Left lobe of liver (tissue), 2 donors: ENCODE results near the gene PRKAR2A. TPM values are rescaled to one million over a fixed set of nuclear protein-coding genes. Genes with fewer than 3 reads are reported as not detected.
"Not testable (repeated sequence)": the region's sequence is repeated elsewhere in the genome, so short reads cannot be mapped to it uniquely, and the experiment has no call there.

ENCODE experiments used
- ATAC-seq: fragments of 200-7000 bp; cut with Tn5 transposase; one replicate; pipeline ENCODE4 v1.9.1; 2020; ENCODE audit warnings: mild to moderate bottlenecking, moderate library complexity
- DNase-seq: peaks from one replicate; pipeline ENCODE4 v3.0.0-alpha.2; 2020; ENCODE audit warnings: low spot score
- total RNA-seq: library from RNA; stranded (reverse); gene quantifications from one replicate; pipeline ENCODE4 v1.2.1, GENCODE V29; 2021
- donor health status: DM: no; HTN: no; CAD: no; lungs with moderate emphysema.
- donor health status: DM: no; HTN: yes; CAD: no.

Gene PRKAR2A
- total RNA-seq, 1 donor from 2014 or later = 46.6 TPM

DNA sequence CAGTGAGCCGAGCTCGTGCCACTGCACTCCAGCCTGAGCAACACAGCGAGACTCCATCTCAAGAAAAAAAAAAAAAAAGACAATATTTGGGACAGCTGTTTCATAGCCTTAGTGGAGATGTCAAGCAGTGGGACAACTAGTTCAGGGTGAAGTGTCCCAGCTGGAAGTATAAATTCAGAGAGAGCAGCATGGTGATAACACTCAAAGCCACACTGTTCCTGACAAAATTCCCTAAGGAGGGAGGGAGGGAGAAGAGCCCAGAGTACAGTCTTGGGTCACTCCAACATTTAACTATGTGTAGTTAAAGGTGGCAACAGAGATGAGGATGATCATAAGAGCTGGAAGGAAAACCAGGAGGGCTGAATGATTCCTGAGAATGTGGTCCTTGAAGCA is 109.5 kb downstream of the PRKAR2A start:
- no peak for DNase-seq
- no peak for ATAC-seq

DNA sequence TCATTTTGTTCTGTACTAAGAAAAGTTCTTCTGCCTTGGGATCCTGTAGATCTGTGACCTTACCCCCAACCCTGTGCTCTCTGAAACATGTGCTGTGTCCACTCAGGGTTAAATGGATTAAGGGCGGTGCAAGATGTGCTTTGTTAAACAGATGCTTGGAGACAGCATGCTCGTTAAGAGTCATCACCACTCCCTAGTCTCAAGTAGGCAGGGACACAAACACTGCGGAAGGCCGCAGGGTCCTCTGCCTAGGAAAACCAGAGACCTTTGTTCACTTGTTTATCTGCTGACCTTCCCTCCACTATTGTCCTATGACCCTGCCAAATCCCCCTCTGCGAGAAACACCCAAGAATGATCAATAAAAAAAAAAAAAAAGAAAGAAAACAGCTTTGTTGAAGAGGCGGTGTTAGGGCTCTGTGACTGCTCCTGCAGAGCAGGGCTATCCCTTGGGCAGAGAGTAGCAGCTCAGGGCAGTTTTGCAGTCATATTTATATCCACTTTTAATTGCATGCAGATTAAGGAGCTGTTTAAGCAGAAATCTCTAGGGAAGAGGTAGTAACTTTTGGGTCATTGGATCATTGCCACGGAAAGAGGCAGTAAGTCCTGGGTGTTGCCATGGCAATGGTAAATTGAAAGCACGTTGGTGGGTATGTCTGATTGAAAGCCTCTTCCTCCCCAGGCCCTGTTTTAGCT is 112.5 kb downstream of the PRKAR2A start:
- ATAC-seq, DNase-seq: not testable (repeated sequence)

DNA sequence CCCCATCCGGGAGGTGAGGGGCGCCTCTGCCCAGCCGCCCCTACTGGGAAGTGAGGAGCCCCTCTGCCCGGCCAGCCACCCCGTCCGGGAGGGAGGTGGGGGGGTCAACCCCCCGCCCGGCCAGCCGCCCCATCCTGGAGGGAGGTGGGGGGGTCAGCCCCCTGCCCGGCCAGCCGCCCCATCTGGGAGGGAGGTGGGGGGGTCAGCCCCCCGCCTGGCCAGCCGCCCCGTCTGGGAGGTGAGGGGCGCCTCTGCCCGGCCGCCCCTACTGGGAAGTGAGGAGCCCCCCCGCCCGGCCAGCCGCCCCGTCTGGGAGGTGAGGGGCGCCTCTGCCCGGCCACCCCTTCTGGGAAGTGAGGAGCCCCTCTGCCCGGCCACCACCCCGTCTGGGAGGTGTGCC is 113.1 kb downstream of the PRKAR2A start:
- not testable (repeated sequence) for ATAC-seq, DNase-seq

DNA sequence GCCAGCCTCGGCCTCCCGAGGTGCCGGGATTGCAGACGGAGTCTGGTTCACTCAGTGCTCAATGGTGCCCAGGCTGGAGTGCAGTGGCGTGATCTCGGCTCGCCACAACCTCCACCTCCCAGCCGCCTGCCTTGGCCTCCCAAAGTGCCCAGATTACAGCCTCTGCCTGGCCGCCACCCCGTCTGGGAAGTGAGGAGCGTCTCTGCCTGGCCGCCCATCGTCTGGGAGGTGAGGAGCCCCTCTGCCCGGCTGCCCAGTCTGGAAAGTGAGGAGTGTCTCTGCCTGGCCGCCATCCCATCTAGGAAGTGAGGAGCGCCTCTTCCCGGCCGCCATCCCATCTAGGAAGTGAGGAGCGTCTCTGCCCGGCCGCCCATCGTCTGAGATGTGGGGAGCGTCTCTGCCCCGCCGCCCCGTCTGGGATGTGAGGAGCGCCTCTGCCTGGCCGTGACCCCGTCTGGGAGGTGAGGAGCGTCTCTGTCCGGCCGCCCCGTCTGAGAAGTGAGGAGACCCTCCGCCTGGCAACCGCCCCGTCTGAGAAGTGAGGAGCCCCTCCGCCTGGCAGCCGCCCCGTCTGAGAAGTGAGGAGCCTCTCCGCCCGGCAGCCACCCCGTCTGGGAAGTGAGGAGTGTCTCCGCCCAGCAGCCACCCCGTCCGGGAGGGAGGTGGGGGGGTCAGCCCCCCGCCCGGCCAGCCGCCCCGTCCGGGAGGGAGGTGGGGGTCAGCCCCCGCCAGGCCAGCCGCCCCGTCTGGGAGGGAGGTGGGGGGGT is 113.7 kb downstream of the PRKAR2A start:
- ATAC-seq, DNase-seq: not testable (repeated sequence)

DNA sequence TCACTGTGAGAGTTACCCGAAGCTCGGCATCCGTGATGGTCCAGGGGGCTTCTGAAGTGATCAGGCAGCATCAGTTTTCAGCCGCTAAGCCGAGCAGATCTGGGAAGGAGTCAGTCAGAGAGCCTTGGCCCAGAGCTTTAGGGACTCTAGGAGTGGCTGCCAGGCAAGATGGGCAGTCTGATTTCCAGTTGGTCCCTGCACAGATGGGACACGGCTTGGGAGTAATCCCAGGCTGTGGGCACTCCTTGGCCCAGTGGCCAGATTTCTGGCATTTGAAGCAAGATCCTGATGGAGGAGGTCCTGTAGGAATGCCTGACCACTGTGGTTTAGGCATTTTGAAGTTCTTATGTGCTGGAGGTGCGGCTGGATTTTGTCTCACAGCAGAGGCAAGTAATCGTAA is 120.2 kb downstream of the PRKAR2A start:
- ATAC-seq (no peak), DNase-seq (no peak)

DNA sequence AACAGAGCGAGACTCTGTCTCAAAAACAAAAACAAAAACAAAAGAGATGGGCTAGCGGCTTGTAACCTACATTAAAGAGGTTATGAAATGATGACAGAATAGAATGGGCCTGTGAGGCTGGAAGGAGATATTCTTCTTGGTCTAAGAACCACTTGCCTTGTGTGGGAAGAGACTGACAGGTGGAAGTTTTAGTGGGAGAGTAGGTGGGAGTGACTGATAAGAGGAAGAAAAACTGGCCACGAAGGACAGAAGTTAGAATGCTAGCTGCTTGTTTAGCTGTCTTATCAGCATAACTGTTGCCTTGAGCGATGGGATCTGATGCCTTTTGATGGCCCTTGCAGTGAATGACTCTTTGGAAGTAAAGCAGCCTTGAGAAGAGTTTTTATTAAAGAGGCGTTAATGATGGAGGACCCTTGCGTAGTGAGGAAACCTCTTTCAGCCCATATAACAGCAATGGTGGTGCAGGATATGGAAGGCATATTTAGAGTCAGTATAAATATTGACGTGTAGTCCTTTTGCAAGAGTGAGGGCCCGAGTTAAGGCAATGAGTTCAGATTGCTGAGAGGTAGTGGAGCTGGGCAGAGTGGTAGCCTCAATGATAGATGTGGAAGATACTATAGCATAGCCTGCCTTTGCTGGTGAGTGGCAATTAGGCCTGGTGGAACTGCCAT is 122.4 kb downstream of the PRKAR2A start:
- DNase-seq, ATAC-seq: not testable (repeated sequence)

DNA sequence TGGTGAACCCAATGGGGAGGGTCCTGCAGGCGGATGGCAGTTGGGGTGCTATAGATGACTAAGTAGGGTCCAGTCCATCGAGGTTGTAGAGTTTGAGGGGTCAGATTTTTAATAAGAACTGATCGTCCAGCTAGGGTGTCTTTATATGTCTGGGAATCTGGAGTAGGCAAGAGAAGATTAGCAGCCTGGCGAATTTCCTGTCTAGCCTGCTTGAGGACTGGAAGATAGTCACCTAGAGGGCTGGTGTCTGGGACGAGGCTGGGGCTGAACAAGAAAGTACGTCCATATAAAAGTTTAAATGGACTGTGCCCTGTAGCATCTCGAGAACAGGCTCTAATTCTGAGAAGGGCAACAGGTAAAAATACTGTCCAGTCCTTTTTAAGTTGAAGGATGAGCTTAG is 123.9 kb downstream of the PRKAR2A start:
- DNase-seq = no peak
- ATAC-seq = no peak

DNA sequence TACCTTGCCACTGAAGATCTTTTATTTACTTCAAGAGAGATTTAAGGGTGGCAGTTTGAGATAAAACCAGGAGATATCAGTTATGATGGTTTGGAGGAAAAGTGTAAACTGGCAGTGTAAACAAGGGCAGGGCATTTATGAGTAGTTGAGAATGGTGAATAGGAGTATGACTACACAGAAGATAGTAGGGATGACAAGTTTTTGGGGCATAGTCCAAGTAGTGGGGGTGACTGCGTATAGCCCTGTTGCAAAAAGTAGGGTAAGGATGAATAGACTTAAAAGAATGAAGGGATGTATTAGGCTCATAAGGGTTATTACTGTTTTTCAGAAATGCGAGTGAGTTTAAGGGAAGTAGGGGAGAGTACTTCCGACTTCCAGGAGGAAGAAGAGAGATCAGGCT is 124.4 kb downstream of the PRKAR2A start:
- not testable (repeated sequence) for ATAC-seq, DNase-seq

DNA sequence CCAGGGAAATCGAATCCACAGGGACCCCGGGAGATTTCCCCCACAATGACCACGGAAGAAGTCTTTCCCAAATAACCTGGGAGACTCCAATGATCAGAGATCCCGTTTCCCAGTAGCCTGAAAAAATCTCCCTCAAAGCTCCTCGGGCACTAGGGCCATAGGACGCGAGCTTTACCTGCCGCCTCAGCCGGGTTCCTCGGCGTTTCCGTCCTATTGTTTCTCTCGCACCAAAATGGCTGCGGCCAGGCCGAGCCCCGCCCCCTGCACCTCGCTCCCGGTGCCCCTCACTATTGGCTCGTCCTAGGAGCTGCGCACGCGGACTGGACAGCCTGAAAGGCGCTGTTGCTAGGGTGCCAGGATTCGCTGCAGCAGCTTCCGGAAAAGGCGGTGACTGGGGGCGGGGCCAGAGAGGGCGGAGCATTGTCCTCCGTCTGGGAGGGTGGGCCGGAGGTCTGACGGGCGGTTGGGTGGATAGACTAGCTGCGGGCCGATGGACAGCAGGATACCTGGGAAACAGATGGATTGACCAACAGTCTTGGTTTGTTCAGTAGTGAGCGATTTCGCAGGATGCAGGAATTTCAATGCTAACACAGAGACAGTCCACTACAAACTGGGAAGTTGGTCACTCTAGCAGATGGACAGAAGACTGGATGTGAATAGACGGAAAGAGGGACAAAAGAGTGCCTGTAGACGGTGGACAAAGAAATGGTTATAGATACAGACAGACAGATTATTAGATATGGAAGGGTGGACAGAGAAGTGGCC is 130.5 kb downstream of the PRKAR2A start, which contains the start of gene IP6K2:
IP6K2 (minus strand) TSS at position 240 of the 765 bp plus-strand sequence. CDS start 21,930 bp downstream, outside the sequence.
- DNase-seq (peak; percentile 99), ATAC-seq (peak; percentile 98)

DNA sequence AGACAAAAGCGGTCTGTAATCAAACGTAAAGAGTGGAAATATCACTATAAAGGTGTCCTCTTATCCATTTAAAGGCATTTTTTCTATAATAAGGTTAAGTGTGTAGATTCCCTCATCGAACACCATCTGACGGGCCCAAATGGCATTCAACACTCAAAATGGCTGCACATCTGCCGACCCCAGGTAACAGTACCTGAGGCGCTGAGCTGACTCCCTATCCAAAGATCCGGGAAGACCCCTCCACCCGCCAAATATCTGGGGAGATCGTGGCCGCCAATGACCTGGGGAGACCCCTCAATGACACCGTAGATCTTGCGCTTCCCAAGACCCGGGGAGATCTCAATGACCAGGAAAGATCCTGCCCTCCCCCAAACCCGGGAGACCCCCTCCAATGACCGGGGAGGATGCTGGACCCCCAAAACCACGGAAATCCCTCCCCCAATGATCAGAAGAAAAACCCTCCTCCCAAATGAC is 131.1 kb downstream of the PRKAR2A start:
- ATAC-seq (no peak), DNase-seq (no peak)

DNA sequence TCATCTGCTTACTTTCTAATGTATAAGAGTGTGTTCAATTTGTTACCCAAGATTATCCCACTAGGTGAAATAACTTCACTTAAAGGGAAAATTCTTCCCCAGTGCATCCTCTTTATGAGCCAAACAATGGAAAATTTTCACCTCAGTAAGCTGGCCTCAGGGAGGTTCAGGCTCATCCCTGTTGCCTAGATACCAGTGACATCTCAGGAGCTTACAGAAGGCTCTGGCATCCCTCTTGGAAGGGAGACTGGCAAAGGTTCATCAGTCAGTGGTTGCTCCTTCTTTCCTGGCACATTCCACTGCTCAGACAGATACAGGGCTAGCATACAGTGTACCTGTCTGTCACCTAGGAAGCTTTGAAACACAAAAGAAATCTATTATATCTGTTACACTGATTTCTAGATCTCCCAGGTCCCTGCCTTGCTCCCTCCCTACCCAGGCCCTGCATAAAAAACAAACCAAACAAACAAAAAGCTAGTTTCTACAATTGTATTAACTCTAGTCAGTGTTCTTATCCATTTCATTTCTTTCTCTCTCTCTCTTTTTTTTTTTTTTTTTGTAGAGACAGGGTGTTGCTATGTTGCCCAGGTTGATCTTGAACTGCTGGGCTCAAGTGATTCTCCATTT is 132.4 kb downstream of the PRKAR2A start:
- no peak for DNase-seq
- ATAC-seq = no peak

DNA sequence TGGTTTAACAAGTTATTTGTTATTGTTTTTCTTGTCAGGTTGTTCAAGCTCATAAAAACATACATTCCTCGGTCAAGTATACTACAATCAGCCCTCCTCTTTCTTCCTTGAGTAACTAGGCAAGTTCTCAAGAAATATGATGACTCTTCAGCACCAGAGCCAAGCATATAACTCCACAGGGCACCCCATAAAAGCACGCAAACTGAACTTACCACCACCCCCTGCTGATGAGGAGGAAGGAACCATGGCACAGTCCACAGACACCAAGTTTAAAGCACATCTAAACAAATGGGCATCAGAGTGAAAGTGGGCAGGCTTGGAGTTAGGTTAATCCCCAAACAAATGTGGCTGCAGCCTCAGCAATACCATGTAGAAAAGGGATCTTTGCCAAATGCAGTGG is 135.9 kb downstream of the PRKAR2A start:
- no peak for ATAC-seq
- DNase-seq = no peak

DNA sequence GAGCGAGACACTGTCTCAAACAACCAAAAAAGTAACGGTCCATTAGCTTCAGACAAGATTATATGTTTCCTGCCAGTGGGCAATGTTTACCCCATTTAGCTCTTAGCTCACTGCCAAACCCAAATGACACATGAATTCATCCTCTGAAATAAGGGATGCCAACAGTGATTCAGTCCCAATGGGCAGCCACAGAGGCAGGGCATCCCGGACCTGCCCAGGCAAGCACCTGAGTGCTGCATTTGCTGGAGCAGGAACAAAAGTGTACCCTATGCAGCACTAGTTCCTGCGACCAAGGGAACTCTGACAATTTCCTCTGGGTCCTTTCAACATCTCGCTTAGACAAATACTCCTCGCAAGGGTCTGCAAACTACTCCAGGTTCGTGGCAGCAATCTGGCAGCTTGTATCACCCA is 138.6 kb downstream of the PRKAR2A start:
- ATAC-seq (no peak), DNase-seq (no peak)

DNA sequence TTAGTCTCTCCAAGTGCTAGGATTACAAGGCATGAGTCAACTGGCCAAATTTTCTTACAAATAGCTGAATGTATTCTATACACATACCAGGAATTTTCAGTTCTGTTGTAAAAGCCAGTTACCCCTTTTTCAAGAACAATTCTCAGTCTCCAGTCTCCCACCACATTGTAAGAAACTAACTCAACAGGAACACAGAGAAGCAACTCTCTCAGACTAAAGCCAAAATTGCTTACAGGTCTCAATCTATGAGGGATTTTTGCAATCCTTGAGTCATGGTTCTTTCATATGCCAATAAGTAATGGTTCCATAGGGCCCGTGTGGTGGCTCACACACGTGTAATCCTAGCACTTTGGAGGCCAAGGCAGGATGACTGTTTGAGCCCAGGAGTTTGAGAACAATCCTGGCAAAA is 139.2 kb downstream of the PRKAR2A start:
- ATAC-seq (no peak), DNase-seq (no peak)

DNA sequence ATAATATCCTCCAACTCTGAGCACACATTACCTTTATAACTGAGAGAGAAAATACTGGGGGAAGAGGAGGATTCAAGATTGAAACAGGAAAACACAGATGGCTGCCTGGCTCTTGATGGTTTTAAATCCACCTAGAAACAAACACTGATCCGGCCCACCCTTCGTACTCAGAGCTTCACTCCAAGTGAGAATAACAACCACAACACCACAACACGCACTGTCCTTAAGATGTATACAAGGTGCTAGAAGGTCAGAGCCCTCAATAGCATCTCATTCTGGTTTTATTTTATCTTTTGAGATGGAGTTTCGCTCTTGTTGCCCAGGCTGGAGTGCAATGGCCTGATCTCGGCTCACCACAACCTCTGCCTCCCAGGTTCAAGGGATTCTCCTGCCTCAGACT is 140.5 kb downstream of the PRKAR2A start:
- ATAC-seq (no peak), DNase-seq (no peak)

DNA sequence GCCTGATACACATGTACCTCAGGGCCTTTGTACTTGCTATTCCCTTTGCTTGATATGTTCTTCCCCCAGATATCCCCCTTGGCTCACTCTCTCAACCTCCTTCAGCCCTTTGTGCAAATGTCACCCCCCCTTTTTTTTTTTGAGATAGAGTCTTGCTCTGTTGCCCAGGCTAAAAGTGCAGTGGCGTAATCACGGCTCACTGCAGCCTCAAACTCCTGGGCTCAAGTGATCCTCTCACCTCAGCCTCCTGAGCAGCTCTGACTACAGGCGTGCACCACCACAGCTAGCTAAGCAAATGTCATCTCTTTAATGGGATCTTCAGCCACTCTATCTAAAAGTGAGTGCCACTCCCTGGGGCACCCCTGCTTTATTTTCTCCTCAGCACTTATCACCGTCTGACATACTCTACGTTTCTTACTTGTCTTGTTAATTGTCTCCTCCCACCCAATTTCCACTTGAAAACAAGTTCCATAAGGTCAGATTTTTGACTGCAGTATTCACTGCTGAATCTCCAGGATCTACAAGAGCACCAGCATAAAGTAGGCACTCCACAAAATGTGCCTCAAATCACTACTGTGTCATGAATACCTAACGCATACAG is 145.3 kb downstream of the PRKAR2A start:
- ATAC-seq = no peak
- no peak for DNase-seq

DNA sequence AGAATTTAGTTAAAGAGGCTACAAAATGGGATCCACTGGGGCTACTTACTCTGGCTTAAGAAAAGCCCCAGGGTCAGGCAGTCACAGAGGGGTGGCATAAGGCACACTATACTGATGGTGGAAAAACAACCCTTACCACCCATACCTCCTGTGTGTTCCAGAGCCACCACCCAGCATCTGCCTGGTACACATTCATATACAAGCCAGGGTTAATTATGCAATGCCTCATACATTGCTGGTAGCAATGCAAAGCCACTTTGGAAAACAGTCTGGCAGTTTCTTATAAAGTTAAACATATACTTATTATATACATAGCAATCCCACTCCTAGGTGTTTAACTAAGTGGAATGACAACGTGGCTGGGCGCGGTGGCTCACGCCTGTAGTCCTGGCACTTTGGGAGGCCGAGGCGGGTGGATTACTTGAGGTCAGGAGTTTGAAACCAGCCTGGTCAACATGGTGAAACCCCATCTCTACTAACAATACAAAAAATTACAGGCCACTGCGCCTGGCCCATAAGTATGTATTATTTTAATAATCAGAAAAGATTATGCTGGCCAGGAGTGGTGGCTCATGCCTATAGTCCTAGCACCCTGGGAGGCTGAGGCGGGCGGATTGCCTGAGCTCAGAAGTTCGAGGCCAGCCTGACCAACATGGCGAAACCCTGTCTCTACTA is 146.8 kb downstream of the PRKAR2A start:
- ATAC-seq = no peak
- no peak for DNase-seq

DNA sequence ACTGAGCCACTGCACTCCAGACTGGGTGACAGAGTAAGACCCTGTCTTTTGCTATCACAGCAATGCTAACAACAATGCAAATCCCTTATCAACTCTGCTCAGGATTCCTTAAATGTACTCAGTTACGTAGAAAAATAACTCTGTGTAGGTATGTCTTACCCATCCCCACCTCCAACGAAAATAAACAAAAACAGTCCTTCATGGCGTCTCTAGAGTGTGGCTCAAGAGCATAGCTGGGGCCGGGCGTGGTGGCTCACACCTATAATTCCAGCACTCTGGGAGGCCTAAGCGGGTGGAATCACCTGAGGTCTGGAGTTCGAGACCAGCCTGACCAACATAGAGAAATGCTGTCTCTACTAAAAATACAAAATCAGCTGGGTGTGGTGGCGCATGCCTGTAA is 148.8 kb downstream of the PRKAR2A start:
- no peak for DNase-seq

DNA sequence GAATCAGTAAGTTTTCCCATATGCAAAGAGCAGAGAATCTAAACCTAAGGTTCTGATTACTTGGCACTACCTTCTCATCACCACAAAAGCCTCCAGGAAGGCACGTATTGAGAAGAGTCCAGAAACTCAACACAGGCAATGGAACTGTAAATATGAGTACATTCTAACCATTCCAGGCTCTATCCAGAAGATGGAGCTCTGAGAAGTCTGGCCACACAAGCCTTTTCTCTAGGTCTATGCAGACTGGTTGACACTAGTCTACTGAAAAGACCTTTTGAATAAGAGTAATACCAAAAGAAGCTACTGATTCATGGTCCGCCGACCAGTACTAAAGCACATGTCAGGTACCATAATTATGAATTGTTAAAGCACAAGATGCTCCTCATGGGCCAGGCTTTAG is 149.7 kb downstream of the PRKAR2A start:
- ATAC-seq = peak; percentile 39

More for the DNA sequence above, 148.8 kb downstream of the PRKAR2A start:
- no peak for ATAC-seq

More for the DNA sequence above, 149.7 kb downstream of the PRKAR2A start:
- no peak for DNase-seq
